K562 (cell line): Measurements from ENCODE around the gene ATXN3L. TPM values are rescaled to one million over a fixed set of nuclear protein-coding genes. Genes with fewer than 3 reads are reported as not detected.

Experiments used
- ATAC-seq: fragments of 200-7000 bp; cut with Tn5 transposase; 3 replicates; pipeline ENCODE4 v1.9.1; 2020; ENCODE audit warnings: moderate library complexity
- BruUV-seq: library from RNA; stranded (reverse); fragments of 400-500 nt; replicated peaks from 2 replicates; lab custom pipeline; 2021; lab: Mats Ljungman, UMichigan
- CTCF ChIA-PET: fragments of 300-600 bp; formaldehyde crosslinking; extraction: SDS; loops from one replicate; lab custom pipeline; 2021; ENCODE audit warnings: low intra/inter-chr PET ratio; lab: Yijun Ruan, JAX
- POLR2A ChIA-PET: fragments of 300-600, 350-650 bp; sonication (Branson Sonifier 250); formaldehyde crosslinking; extraction: SDS; loops from one replicate; lab custom pipeline; 2021; ENCODE audit warnings: antibody characterized with exemption, inconsistent platforms; lab: Yijun Ruan, JAX
- DNase-seq, 4 experiments: peaks; one replicate each; pipeline versions ENCODE4 v3.0.0 to v3.0.0-alpha.2; 2011 to 2018; ENCODE audit warnings: low spot score in 3 of 4, mixed read lengths in 3 of 4; ENCODE audit errors: extremely low read depth in 1 of 4
- FAIRE-seq: peaks from 2 replicates; lab custom pipeline; 2011; peaks lifted over from hg19 to GRCh38; lab: Jason Lieb, UNC
- H2AFZ ChIP-seq: 2 replicates; pipeline ENCODE4 v1.6.0; 2011; ENCODE audit warnings: low read depth, low read length, control low read depth, inconsistent platforms
- H3K27ac ChIP-seq: fragments of 200-600 bp; 3 replicates; pipeline ENCODE4 v1.8.0; 2011; ENCODE audit warnings: low read depth, mild to moderate bottlenecking, control low read depth, inconsistent platforms, low read length, moderate library complexity, mixed read lengths; ENCODE audit errors: extremely low read depth
- H3K27me3 ChIP-seq, 2 experiments: fragments of 300-600 bp in 1 of 2; 2 replicates in 1 of 2; 3 replicates in 1 of 2; pipeline versions ENCODE4 v1.6.0 to v1.8.0; 2011; ENCODE audit warnings: inconsistent platforms in 2 of 2, low read length in 2 of 2, mild to moderate bottlenecking in 1 of 2, mixed read lengths in 1 of 2, moderate library complexity in 1 of 2; ENCODE audit not compliant: control insufficient read depth in 2 of 2, insufficient read depth in 2 of 2
- H3K36me3 ChIP-seq: fragments of 300-600 bp; 3 replicates; pipeline ENCODE4 v1.8.0; 2011; ENCODE audit warnings: mild to moderate bottlenecking, low read length, inconsistent platforms; ENCODE audit not compliant: control insufficient read depth, insufficient read depth
- H3K4me1 ChIP-seq, 2 experiments: fragments of 200-600 bp in 1 of 2; replicated peaks in 1 of 2; 2 replicates in 1 of 2; 3 replicates in 1 of 2; pipeline versions ENCODE4 v1.5.1 to v1.8.0; 2011; ENCODE audit warnings: inconsistent platforms in 2 of 2, low read length in 2 of 2, mild to moderate bottlenecking in 1 of 2, mixed read lengths in 1 of 2, moderate library complexity in 1 of 2; ENCODE audit not compliant: control insufficient read depth in 2 of 2, insufficient read depth in 2 of 2
- H3K4me2 ChIP-seq: 2 replicates; pipeline ENCODE4 v1.6.1; 2011; ENCODE audit warnings: low read length, control low read depth, inconsistent platforms, mixed read lengths; ENCODE audit not compliant: insufficient read depth
- H3K4me3 ChIP-seq: fragments of 200-600 bp; sonication (generic), shearing (Covaris generic); 2 replicates; pipeline ENCODE4 v1.5.1; 2016; ENCODE audit warnings: control low read depth, inconsistent platforms
- H3K79me2 ChIP-seq: fragments of 200-600 bp; 3 replicates; pipeline ENCODE4 v1.8.0; 2011; ENCODE audit warnings: low read length, inconsistent platforms; ENCODE audit not compliant: control insufficient read depth, insufficient read depth
- H3K9ac ChIP-seq, 2 experiments: 2 replicates each; pipeline versions ENCODE4 v1.6.0 to v1.6.1; 2011; ENCODE audit warnings: low read depth in 2 of 2, low read length in 2 of 2, control low read depth in 1 of 2, inconsistent platforms in 1 of 2, mild to moderate bottlenecking in 1 of 2, mixed read lengths in 1 of 2; ENCODE audit not compliant: insufficient read depth in 1 of 2
- H3K9me1 ChIP-seq: one replicate; pipeline ENCODE4 v1.6.0; 2011; ENCODE audit warnings: inconsistent platforms, mild to moderate bottlenecking, low read length, moderate library complexity; ENCODE audit not compliant: control insufficient read depth, insufficient read depth
- H3K9me3 ChIP-seq: replicated peaks from 2 replicates; pipeline ENCODE4 v1.5.1; 2011; ENCODE audit warnings: low read depth, low read length, inconsistent platforms; ENCODE audit not compliant: control insufficient read depth, insufficient read depth
- H4K20me1 ChIP-seq: replicated peaks from 2 replicates; pipeline ENCODE4 v1.6.1; 2011; ENCODE audit warnings: low read length, inconsistent platforms, mixed read lengths; ENCODE audit not compliant: control insufficient read depth, insufficient read depth
- CEBPB ChIP-seq: fragments of 450-650 bp; IDR thresholded peaks from 2 replicates; pipeline ENCODE4 v1.6.1; 2016; ENCODE audit warnings: missing genetic modification characterization, missing compliant biosample characterization
- CEBPG ChIP-seq, 3 experiments: fragments of 200-800 bp in 1 of 3; sonication (Bioruptor generic) in 1 of 3; sonication (generic) in 1 of 3; formaldehyde crosslinking in 1 of 3; IDR thresholded peaks in 2 of 3; conservative IDR thresholded peaks in 1 of 3; 2 replicates each; pipeline versions ENCODE4 v1.6.1 to v1.8.0; 2016 to 2022; ENCODE audit warnings: missing compliant biosample characterization in 2 of 3, missing genetic modification characterization in 2 of 3, mild to moderate bottlenecking in 1 of 3, missing genetic modification reagents in 1 of 3
- DMBX1 ChIP-seq: fragments of 250-450 bp; sonication (Bioruptor Pico); IDR thresholded peaks from 2 replicates; pipeline ENCODE4 v1.8.0; 2022; ENCODE audit warnings: inconsistent platforms, mild to moderate bottlenecking, moderate library complexity, borderline replicate concordance
- FOXM1 ChIP-seq, 2 experiments: fragments of 450-650 bp in 1 of 2; sonication (generic) in 1 of 2; formaldehyde crosslinking in 1 of 2; IDR thresholded peaks; 2 replicates each; pipeline versions ENCODE4 v1.6.1 to v1.9.0; 2017 to 2022; ENCODE audit warnings: low read depth in 2 of 2, mild to moderate bottlenecking in 2 of 2, missing genetic modification reagents in 1 of 2, moderate library complexity in 1 of 2
- HNRNPK ChIP-seq: fragments of 200-400 bp; formaldehyde crosslinking; IDR thresholded peaks from one replicate; pipeline ENCODE4 v1.6.1; 2018; ENCODE audit warnings: mild to moderate bottlenecking, low read depth, low read length; ENCODE audit not compliant: poor library complexity, severe bottlenecking
- WGBS: fragments of 100-300 bp; shearing (Covaris generic); methylation state at CpG from one replicate; pipeline ENCODE4 v1.1.6; 2016; ENCODE audit warnings: low coverage, mixed read lengths; ENCODE audit not compliant: insufficient coverage; ENCODE audit errors: missing lambda C conversion rate; 5-methylcytosine and 5-hydroxymethylcytosine counted together
- in situ Hi-C: fragments of 300-500 bp; cut with MboI; formaldehyde crosslinking; loops from 4 replicates; pipeline ENCODE4 v1.15.0; 2018; ENCODE audit warnings: inconsistent platforms, mixed read lengths
- intact Hi-C: fragments of 100-400 bp; cut with micrococcal nuclease; formaldehyde crosslinking; loops from 2 replicates; pipeline ENCODE4 v1.14.2; 2022
- polyA plus RNA-seq, 8 experiments: library from polyadenylated mRNA; depleted of rRNA in 4 of 8; stranded (reverse) in 5 of 8; unstranded in 3 of 8; fragments of >200 nt; fragmentation: Nextera tagmentation in 2 of 8; fragmentation: Illumina TruSeq in 1 of 8; extraction: Ambion mirVana in 2 of 8; extraction: Trizol in 1 of 8; gene quantifications; 2 replicates each; pipeline versions ENCODE4 v1.2.1 to v1.2.3, GENCODE V29; 2011 to 2014; ENCODE audit warnings: inconsistent platforms in 1 of 8, missing spikeins in 1 of 8
- total RNA-seq, 7 experiments: library from RNA; depleted of rRNA in 6 of 7; stranded (reverse); fragments of >200 nt in 6 of 7; fragmentation: Illumina TruSeq in 2 of 7; extraction: Trizol in 2 of 7; gene quantifications; 2 replicates each; pipeline versions ENCODE4 v1.2.1 to v1.2.3, GENCODE V29; 2011 to 2021; ENCODE audit warnings: low replicate concordance in 1 of 7
- TF ChIP-seq, protein P1 (sequence below): fragments of 250-450 bp; sonication (Bioruptor Pico); IDR thresholded peaks from 2 replicates; pipeline ENCODE4 v1.4.0; 2020
- TF ChIP-seq, protein P2 (sequence below): sonication (generic); formaldehyde crosslinking; IDR thresholded peaks from 2 replicates; pipeline ENCODE4 v1.8.0; 2022; ENCODE audit warnings: missing genetic modification reagents, mild to moderate bottlenecking, borderline replicate concordance

ATXN3L gene
- total and polyA plus RNA-seq, 9 of the 15 experiments (the other 6 are each of a cell fraction or from before 2014, with no cell fraction given) = 0.04 to 0.31 TPM; not detected in 7

DNA sequence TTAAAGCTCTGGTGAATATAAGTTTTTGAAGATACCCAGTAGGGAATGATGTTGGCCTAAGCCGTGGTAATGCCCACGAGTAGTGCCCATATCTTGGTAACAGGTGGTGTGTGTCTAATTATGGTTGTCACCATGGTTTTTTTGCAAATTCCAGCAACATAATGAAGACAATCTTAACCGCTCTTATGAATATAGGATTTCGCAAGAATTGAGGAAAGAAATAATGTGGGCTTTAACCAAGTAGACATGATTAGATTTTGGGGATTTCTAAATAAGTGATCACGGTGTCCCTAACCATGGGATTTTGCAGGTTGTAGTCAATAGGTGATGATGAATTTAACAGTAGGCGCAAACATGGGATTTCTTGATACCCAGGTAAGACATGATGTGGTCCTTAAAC, 2.5 kb downstream of the ATXN3L start:
- H3K27me3 ChIP-seq = no peaks in the 10 kb centered on the region; a peak in 1 of 5 replicates
- no peaks in the 10 kb centered on the region for H3K9me1 ChIP-seq
- H3K79me2 ChIP-seq = no peaks in the 10 kb centered on the region
- ChIA-PET POLR2A (interaction anchor here (0.7 kb wide), 1 partner anchor 17 kb away, joined by 3 read pairs; no protein-coding TSS in a partner anchor), CTCF (interaction anchor here (0.6 kb wide), 1 partner anchor 10 kb away, joined by 3 read pairs; no protein-coding TSS in a partner anchor)
- DNase-seq (no peak), FAIRE-seq (no peak), ATAC-seq (no peak)
- in situ Hi-C loops (no loop called here), intact Hi-C loops (no loop called here)
- no peaks in the 10 kb centered on the region for H3K4me1 ChIP-seq
- no peak overlapping the region for H2AFZ ChIP-seq
- no peaks in the 10 kb centered on the region for H4K20me1 ChIP-seq
- TF ChIP-seq CEBPB (tag) (peak; percentile 62), DMBX1 (no peak), CEBPG (CRISPR knock-in tag; IDR thresholded peaks at IDR 0.05) (no peak), CEBPG (tag; conservative IDR thresholded peaks at IDR 0.05 in 1 of 2, IDR thresholded peaks at IDR 0.05 in 1 of 2) (peak; percentile 11 to 52; a peak in 2 of 4 replicates), FOXM1 (IDR thresholded peaks at IDR 0.05; ENCODE audit: low read depth) (no peak), FOXM1 (CRISPR knock-in tag; IDR thresholded peaks at IDR 0.05; ENCODE audit: low read depth) (no peak), HNRNPK (no peak)
- TF ChIP-seq, protein P1, sequence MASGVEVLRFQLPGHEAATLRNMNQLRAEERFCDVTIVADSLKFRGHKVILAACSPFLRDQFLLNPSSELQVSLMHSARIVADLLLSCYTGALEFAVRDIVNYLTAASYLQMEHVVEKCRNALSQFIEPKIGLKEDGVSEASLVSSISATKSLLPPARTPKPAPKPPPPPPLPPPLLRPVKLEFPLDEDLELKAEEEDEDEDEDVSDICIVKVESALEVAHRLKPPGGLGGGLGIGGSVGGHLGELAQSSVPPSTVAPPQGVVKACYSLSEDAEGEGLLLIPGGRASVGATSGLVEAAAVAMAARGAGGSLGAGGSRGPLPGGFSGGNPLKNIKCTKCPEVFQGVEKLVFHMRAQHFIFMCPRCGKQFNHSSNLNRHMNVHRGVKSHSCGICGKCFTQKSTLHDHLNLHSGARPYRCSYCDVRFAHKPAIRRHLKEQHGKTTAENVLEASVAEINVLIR (CRISPR knock-in tag) = no peak
- TF ChIP-seq, protein P2, sequence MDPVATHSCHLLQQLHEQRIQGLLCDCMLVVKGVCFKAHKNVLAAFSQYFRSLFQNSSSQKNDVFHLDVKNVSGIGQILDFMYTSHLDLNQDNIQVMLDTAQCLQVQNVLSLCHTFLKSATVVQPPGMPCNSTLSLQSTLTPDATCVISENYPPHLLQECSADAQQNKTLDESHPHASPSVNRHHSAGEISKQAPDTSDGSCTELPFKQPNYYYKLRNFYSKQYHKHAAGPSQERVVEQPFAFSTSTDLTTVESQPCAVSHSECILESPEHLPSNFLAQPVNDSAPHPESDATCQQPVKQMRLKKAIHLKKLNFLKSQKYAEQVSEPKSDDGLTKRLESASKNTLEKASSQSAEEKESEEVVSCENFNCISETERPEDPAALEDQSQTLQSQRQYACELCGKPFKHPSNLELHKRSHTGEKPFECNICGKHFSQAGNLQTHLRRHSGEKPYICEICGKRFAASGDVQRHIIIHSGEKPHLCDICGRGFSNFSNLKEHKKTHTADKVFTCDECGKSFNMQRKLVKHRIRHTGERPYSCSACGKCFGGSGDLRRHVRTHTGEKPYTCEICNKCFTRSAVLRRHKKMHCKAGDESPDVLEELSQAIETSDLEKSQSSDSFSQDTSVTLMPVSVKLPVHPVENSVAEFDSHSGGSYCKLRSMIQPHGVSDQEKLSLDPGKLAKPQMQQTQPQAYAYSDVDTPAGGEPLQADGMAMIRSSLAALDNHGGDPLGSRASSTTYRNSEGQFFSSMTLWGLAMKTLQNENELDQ (CRISPR knock-in tag) = no peak
- no peak overlapping the region for H3K4me3 ChIP-seq
- BruUV-seq = no TSS peak
- H3K9me3 ChIP-seq = no peaks in the 10 kb centered on the region
- no peak overlapping the region for H3K4me2 ChIP-seq
- WGBS = 56% methylated on average over 6 of the region's 6 CpGs
- H3K9ac ChIP-seq = no peak overlapping the region
- peaks cover 87% of the 10 kb centered on the region; the same call in 2 of the 3 replicates for H3K36me3 ChIP-seq
- H3K27ac ChIP-seq = no peak overlapping the region
